ENCODE measurements around the gene NDUFB10. TPM values are rescaled to one million over a fixed set of nuclear protein-coding genes. Genes with fewer than 3 reads are reported as not detected.
A peak's percentile ranks its signal among the peaks of the same experiment; 100 is the strongest.

Gene NDUFB10
- total RNA-seq, 4 donors from 2014 or later: 174 to 325 (median 284) TPM

DNA sequence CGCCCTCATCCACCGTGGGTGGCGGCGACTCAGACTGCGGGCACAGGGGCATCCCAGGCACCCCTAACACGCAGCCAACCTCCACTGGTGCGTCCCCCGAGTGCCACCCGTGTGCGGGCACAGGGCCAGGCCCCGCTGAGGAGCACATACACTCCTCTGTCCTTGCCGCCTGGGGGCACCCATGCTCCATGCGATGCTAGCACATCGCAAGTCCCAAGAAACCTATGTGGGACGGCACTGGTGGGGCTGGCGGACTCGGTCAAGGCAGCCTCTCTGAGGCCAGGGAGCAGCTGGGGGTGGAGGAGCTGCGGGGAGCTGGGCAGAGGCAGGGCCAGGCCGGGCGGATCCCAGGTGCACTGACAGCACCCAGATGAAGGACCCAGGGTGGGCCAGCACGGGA is 46.3 kb downstream of the NDUFB10 start:
- intact Hi-C loops (cut with DNase I): no loop called here
- no peaks in the 10 kb centered on the region for H3K9me3 ChIP-seq
- peaks cover 28 to 48% of the 10 kb centered on the region in 2 donors for H3K4me1 ChIP-seq
- H3K4me3 ChIP-seq (replicated peaks in 1 of 3): no peak overlapping the region
- 83 to 84% methylated on average over 9 to 16 of the region's 21 CpGs for WGBS, 2 donors
- DNase-seq: peak in 1 of 2 donors; percentile 28
- H3K36me3 ChIP-seq: peaks cover 24 to 26% of the 10 kb centered on the region in 2 donors
- H3K27ac ChIP-seq: no peak overlapping the region
- TF ChIP-seq POLR2A (IDR thresholded peaks at IDR 0.05): no peak
- TF ChIP-seq, protein P1, sequence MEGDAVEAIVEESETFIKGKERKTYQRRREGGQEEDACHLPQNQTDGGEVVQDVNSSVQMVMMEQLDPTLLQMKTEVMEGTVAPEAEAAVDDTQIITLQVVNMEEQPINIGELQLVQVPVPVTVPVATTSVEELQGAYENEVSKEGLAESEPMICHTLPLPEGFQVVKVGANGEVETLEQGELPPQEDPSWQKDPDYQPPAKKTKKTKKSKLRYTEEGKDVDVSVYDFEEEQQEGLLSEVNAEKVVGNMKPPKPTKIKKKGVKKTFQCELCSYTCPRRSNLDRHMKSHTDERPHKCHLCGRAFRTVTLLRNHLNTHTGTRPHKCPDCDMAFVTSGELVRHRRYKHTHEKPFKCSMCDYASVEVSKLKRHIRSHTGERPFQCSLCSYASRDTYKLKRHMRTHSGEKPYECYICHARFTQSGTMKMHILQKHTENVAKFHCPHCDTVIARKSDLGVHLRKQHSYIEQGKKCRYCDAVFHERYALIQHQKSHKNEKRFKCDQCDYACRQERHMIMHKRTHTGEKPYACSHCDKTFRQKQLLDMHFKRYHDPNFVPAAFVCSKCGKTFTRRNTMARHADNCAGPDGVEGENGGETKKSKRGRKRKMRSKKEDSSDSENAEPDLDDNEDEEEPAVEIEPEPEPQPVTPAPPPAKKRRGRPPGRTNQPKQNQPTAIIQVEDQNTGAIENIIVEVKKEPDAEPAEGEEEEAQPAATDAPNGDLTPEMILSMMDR (IDR thresholded peaks at IDR 0.05): no peak
- H3K27me3 ChIP-seq: no peaks in the 10 kb centered on the region

DNA sequence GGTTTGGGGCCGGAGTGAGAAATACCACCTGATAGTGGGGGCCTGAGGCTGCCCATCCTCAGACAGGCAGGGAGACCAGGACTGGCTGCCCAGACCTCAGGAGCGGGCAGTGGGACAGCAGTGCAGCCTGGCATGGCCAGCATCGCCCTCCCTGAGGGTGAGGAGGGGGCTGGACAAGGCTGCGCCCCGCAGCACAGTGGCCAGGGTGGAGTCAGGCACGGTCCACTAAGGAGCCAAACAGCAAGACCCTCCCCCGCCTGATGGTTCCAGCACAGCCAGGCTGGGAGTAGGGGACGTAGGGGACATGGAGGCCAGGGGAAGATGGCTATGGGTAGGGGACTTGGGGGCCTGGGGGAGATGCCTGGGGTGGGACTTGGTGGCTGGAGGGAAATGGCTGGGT is 47.0 kb downstream of the NDUFB10 start:
- Histone ChIP-seq H3K36me3 (peaks cover 18 to 20% of the 10 kb centered on the region in 2 donors), H3K27me3 (no peaks in the 10 kb centered on the region), H3K9me3 (no peaks in the 10 kb centered on the region), H3K27ac (no peak overlapping the region), H3K4me3 (replicated peaks in 1 of 3) (no peak overlapping the region), H3K4me1 (peaks cover 28 to 48% of the 10 kb centered on the region in 2 donors)
- TF ChIP-seq, protein P1 (IDR thresholded peaks at IDR 0.05): no peak
- no peak for TF ChIP-seq POLR2A (IDR thresholded peaks at IDR 0.05)
- WGBS, 2 donors: 92 to 96% methylated on average over 8 of the region's 8 CpGs
- DNase-seq: no peak
- intact Hi-C loops (cut with DNase I): no loop called here

DNA sequence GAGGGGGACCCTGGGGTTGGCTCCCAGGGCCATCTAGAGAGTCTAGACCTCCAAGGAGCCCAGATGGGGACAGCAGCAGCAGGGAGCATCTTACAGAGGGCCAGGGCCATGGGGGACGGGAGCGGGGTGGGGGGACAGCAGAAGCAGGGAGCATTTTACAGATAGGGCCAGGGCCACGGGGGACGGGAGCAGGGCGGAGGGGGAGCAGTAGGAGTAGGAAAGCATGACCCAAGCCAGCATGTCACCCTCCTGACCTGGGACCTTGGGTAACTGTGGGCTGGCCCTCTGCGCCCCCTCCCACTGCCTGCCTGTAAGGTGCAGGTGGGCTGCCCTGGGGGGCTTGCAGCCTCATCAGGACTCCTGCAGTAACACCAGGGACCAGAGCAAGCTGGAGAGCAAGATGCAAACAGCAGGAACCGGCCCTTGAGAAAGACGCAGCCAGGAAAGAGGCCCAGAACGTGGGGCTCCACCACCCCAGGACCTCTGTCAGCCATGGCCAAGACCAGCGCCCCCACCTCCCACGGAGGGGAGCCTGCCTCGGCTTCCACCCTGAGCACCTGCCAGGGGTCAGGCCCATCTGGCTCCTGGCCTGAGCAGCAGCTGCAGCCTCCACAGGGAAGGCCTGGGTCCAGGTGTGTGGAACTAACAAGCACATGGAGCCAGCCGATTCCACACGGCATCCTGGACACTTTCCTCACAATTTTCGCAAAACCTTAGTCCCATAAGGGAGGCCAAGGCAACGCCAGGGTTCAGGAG is 47.9 kb downstream of the NDUFB10 start:
- intact Hi-C loops (cut with DNase I): no loop called here
- TF ChIP-seq, protein P1 (IDR thresholded peaks at IDR 0.05): no peak
- no peak for TF ChIP-seq POLR2A (IDR thresholded peaks at IDR 0.05)
- Histone ChIP-seq H3K4me3 (replicated peaks in 1 of 3) (no peak overlapping the region), H3K9me3 (no peaks in the 10 kb centered on the region), H3K27ac (no peak overlapping the region), H3K36me3 (peaks cover 9 to 10% of the 10 kb centered on the region in 2 donors), H3K4me1 (peaks cover 28 to 48% of the 10 kb centered on the region in 2 donors), H3K27me3 (no peaks in the 10 kb centered on the region)
- WGBS, 2 donors: 90 to 93% methylated on average over 9 to 11 of the region's 16 CpGs
- DNase-seq: no peak

DNA sequence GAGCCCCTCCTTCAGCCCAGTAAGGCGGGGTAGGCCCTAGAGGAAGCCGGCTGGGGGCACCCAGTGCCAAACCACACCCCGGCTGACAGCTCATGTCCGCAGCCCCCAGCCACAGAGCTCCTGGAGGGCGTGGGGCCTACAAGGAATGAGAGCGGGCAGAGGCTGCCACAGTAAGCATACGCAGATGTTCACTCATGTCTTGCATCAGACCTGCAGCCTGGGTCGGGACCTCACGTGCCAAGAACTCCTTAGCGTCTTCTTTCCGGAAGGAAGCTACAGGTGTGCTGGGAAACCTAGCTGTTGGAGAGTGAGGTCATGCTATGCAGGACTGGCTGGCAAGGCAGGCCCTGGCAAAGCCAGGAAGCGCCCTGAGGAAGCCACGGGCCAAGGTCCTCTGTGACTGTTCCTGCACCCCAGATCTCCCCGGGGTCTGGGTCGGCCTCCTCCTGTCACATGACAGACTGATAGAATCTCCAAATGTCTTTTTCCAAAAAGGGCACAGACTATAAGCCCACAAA is 48.7 kb downstream of the NDUFB10 start:
- intact Hi-C loops (cut with DNase I): no loop called here
- no peak overlapping the region for H3K4me3 ChIP-seq (replicated peaks in 1 of 3)
- H3K9me3 ChIP-seq: no peaks in the 10 kb centered on the region
- WGBS, 2 donors: 54 to 58% methylated on average over 15 of the region's 15 CpGs
- no peaks in the 10 kb centered on the region for H3K27me3 ChIP-seq
- no peak overlapping the region for H3K27ac ChIP-seq
- H3K36me3 ChIP-seq: peaks cover under 1 to 2% of the 10 kb centered on the region in 2 donors
- no peak for TF ChIP-seq POLR2A (IDR thresholded peaks at IDR 0.05)
- TF ChIP-seq, protein P1 (IDR thresholded peaks at IDR 0.05): no peak
- peaks cover 28 to 48% of the 10 kb centered on the region in 2 donors for H3K4me1 ChIP-seq
- DNase-seq: no peak

DNA sequence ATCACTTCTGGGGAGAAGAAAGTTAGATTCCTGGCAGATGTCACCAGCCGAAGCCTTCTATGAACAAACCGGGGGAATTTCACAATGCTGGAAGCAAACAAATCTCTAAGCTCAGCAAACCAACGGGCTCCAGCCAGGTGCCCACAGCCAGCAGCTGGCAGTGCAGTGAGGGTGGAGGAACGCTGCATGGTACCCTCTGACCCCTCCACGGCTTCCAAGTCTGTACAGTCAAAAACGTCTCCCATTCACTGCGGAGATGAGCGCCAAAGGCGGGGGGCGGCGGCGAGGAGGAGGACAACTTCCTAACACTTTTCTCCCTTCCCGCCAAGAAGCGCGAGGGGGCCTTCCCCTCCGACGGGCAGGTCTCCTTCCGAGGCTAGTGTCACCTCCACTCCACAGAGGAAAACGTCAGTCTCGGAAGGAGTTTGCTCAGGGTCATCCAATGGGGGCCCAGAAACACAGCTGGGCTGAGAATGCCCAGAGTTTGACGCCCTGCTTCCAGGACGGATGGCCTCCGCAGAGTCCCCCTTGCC is 49.4 kb downstream of the NDUFB10 start:
- Histone ChIP-seq H3K27ac (peak overlapping the region in 2 of 3 donors; percentile 50 to 52), H3K27me3 (no peaks in the 10 kb centered on the region), H3K36me3 (no peaks in the 10 kb centered on the region), H3K4me1 (peaks cover 26 to 45% of the 10 kb centered on the region in 2 donors), H3K4me3 (replicated peaks in 1 of 3) (peak overlapping the region; percentile 28 to 98 (median 93)), H3K9me3 (no peaks in the 10 kb centered on the region)
- no peak for TF ChIP-seq POLR2A (IDR thresholded peaks at IDR 0.05)
- TF ChIP-seq, protein P1 (IDR thresholded peaks at IDR 0.05): no peak
- DNase-seq: no peak
- WGBS, 2 donors: 10 to 20% methylated on average over 12 to 13 of the region's 23 CpGs
- intact Hi-C loops (cut with DNase I): no loop called here
